Eye (tissue), 1 donor: ENCODE measurements around the gene FBLN1.

Source experiments
- DNase-seq: peaks from one replicate; pipeline ENCODE4 v3.0.0-alpha.2; 2015

The FBLN1 gene

GRCh38 chr22:45644714-45645113 lies 142.0 kb downstream of the FBLN1 start:
- no peak for DNase-seq

- DNase-seq: no peak
Observed at GRCh38 chr22:45645150-45645525, 142.5 kb downstream of the FBLN1 start.

- DNase-seq: peak; percentile 82
Observed at GRCh38 chr22:45645526-45646414, 143.1 kb downstream of the FBLN1 start.

- no peak for DNase-seq
Observed at GRCh38 chr22:45647532-45648225, 145.0 kb downstream of the FBLN1 start.

- no peak for DNase-seq
Observed at GRCh38 chr22:45648301-45649117, 145.8 kb downstream of the FBLN1 start.

- no peak for DNase-seq
Observed at GRCh38 chr22:45649809-45650208, 147.1 kb downstream of the FBLN1 start.

- DNase-seq: no peak
Observed at GRCh38 chr22:45650721-45651120, 148.0 kb downstream of the FBLN1 start.
